ENCODE data around the gene TRIM66. TPM values are rescaled to one million over a fixed set of nuclear protein-coding genes. Genes with fewer than 3 reads are reported as not detected.

The TRIM66 gene
- polyA plus RNA-seq, 3 donors, result 0.04 to 12.0 (median 0.47) TPM

DNA sequence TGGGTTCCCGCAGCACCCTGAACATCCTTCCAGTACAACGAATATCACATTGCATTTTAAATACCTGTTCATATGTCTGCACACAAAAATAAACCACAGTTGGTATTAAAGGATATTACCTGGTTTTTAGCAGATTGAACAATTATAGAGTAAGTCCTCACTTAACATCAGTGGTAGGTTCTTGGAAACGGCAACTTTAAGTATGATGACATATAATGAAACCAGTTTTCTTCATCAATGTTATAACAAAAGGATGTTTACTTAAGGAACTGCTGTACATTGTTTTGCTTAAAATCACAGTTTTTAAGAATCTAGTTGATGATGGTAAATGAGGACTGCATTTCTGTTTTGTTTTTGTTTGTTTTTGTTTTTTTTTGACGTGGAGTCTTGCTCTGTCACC lies 28.0 kb downstream of the TRIM66 start:
- H3K79me2 ChIP-seq (ENCODE audit: insufficient read depth, low read length), result no peaks in the 10 kb centered on the region
- no peaks in the 10 kb centered on the region for H3K9me3 ChIP-seq (replicated peaks in 1 of 2; ENCODE audit: control insufficient read depth in 1 of 2, insufficient read depth in 1 of 2, low read length in 2 of 2)
- H3K27me3 ChIP-seq (ENCODE audit: control insufficient read depth in 2 of 2, insufficient read depth in 2 of 2, low read length in 2 of 2), result no peaks in the 10 kb centered on the region
- H4K20me1 ChIP-seq (ENCODE audit: insufficient read depth, low read length), result no peaks in the 10 kb centered on the region
- Mint-ChIP-seq H3K9me3 (peaks cover 0 to 2% (median 0%) of the 10 kb centered on the region in 7 donors), H3K27me3 (ENCODE audit: low read depth in 3 of 3) (peaks cover 0 to 2% (median 0%) of the 10 kb centered on the region in 3 donors), H3K36me3 (peaks cover 10 to 31% of the 10 kb centered on the region in 2 donors), H3K27ac (peak overlapping the region in 1 of 7 donors; percentile 9), H3K4me3 (no peak overlapping the region), H3K4me1 (no peaks in the 10 kb centered on the region)
- no peak overlapping the region for H2AFZ ChIP-seq (ENCODE audit: insufficient read depth, low read depth, low read length, poor library complexity, severe bottlenecking)
- peaks cover 14 to 40% of the 10 kb centered on the region in 2 donors for H3K36me3 ChIP-seq (replicated peaks in 1 of 2; ENCODE audit: control insufficient read depth in 1 of 2, insufficient read depth in 2 of 2, low read length in 2 of 2)
- WGBS (ENCODE audit: insufficient coverage), result 83% methylated on average over 1 of the region's 4 CpGs
- intact Hi-C loops (cut with micrococcal nuclease), result no loop called here
- H3K4me2 ChIP-seq (replicated peaks; ENCODE audit: extremely low read depth, low read length, poor library complexity, severe bottlenecking), result no peak overlapping the region
- DNase-seq, result no peak
- H3K27ac ChIP-seq (ENCODE audit: low read depth in 1 of 2, low read length in 2 of 2), result no peak overlapping the region
- no peaks in the 10 kb centered on the region for H3K4me1 ChIP-seq (ENCODE audit: control insufficient read depth in 1 of 2, insufficient read depth in 2 of 2, low read length in 2 of 2)
- no peak overlapping the region for H3K9ac ChIP-seq (ENCODE audit: insufficient read depth, low read length, poor library complexity, severe bottlenecking)
- TF ChIP-seq, protein P1, sequence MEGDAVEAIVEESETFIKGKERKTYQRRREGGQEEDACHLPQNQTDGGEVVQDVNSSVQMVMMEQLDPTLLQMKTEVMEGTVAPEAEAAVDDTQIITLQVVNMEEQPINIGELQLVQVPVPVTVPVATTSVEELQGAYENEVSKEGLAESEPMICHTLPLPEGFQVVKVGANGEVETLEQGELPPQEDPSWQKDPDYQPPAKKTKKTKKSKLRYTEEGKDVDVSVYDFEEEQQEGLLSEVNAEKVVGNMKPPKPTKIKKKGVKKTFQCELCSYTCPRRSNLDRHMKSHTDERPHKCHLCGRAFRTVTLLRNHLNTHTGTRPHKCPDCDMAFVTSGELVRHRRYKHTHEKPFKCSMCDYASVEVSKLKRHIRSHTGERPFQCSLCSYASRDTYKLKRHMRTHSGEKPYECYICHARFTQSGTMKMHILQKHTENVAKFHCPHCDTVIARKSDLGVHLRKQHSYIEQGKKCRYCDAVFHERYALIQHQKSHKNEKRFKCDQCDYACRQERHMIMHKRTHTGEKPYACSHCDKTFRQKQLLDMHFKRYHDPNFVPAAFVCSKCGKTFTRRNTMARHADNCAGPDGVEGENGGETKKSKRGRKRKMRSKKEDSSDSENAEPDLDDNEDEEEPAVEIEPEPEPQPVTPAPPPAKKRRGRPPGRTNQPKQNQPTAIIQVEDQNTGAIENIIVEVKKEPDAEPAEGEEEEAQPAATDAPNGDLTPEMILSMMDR (IDR thresholded peaks at IDR 0.05), result no peak
- no peak overlapping the region for H3K4me3 ChIP-seq (replicated peaks in 1 of 3; ENCODE audit: low read depth in 2 of 3, low read length in 3 of 3)

DNA sequence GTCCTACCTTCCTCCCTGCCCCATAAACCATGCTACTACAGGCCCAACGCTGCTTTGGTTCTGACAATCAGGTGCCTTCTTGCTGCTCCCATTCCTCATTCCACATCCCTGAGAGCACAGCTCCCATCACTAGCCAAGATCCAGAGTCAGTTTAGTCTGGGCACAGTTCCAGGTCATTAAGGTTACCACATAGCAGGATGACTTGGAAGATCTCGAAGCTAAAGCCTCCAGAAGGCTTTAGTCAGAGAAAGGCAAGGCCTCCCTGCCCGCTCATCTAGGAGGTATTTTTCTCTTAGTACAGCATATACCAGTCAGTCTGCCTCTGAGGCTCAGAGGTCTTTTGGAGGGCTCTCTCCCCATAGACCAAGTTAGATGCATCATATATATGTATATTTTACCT lies 30.3 kb downstream of the TRIM66 start:
- WGBS (ENCODE audit: insufficient coverage), result 100% methylated on average over 1 of the region's 3 CpGs
- Mint-ChIP-seq H3K36me3 (peaks cover 22 to 45% of the 10 kb centered on the region in 2 donors), H3K4me3 (no peak overlapping the region), H3K27ac (peak overlapping the region in 1 of 7 donors; percentile 7), H3K27me3 (ENCODE audit: low read depth in 3 of 3) (no peaks in the 10 kb centered on the region), H3K9me3 (peaks cover 0 to 2% (median 0%) of the 10 kb centered on the region in 7 donors), H3K4me1 (no peaks in the 10 kb centered on the region)
- peaks cover 33 to 61% of the 10 kb centered on the region in 2 donors for H3K36me3 ChIP-seq (replicated peaks in 1 of 2; ENCODE audit: control insufficient read depth in 1 of 2, insufficient read depth in 2 of 2, low read length in 2 of 2)
- H3K27ac ChIP-seq (ENCODE audit: low read depth in 1 of 2, low read length in 2 of 2), result no peak overlapping the region
- no peaks in the 10 kb centered on the region for H3K9me3 ChIP-seq (replicated peaks in 1 of 2; ENCODE audit: control insufficient read depth in 1 of 2, insufficient read depth in 1 of 2, low read length in 2 of 2)
- no peak overlapping the region for H3K9ac ChIP-seq (ENCODE audit: insufficient read depth, low read length, poor library complexity, severe bottlenecking)
- no peak overlapping the region for H3K4me3 ChIP-seq (replicated peaks in 1 of 3; ENCODE audit: low read depth in 2 of 3, low read length in 3 of 3)
- H4K20me1 ChIP-seq (ENCODE audit: insufficient read depth, low read length), result no peaks in the 10 kb centered on the region
- intact Hi-C loops (cut with micrococcal nuclease), result no loop called here
- no peak overlapping the region for H3K4me2 ChIP-seq (replicated peaks; ENCODE audit: extremely low read depth, low read length, poor library complexity, severe bottlenecking)
- H3K4me1 ChIP-seq (ENCODE audit: control insufficient read depth in 1 of 2, insufficient read depth in 2 of 2, low read length in 2 of 2), result no peaks in the 10 kb centered on the region
- no peaks in the 10 kb centered on the region for H3K27me3 ChIP-seq (ENCODE audit: control insufficient read depth in 2 of 2, insufficient read depth in 2 of 2, low read length in 2 of 2)
- H3K79me2 ChIP-seq (ENCODE audit: insufficient read depth, low read length), result no peaks in the 10 kb centered on the region
- TF ChIP-seq, protein P1 (IDR thresholded peaks at IDR 0.05), result no peak
- no peak overlapping the region for H2AFZ ChIP-seq (ENCODE audit: insufficient read depth, low read depth, low read length, poor library complexity, severe bottlenecking)
- no peak for DNase-seq
